OCI-LY3 (cell line): ENCODE results near the gene CHRDL2.
A peak's percentile ranks its signal among the peaks of the same experiment; 100 is the strongest.
"Not testable (repeated sequence)": the region's sequence is repeated elsewhere in the genome, so short reads cannot be mapped to it uniquely, and the experiment has no call there.

Source experiments
- H2AFZ ChIP-seq: fragments of 200-600, 300-600 bp; shearing (Covaris generic); 2 replicates; pipeline ENCODE4 v1.6.0; 2014; ENCODE audit warnings: antibody characterized with exemption, low read depth, low read length
- H3K27ac ChIP-seq: fragments of 200-600, 300-600 bp; sonication (generic); 2 replicates; pipeline ENCODE4 v1.5.1; 2014; ENCODE audit warnings: mild to moderate bottlenecking, low read length, moderate library complexity, mixed read lengths
- H3K27me3 ChIP-seq: fragments of 200-600, 300-600 bp; sonication (generic); 2 replicates; pipeline ENCODE4 v1.6.1; 2014; ENCODE audit warnings: low read depth, low read length, mixed read lengths
- H3K36me3 ChIP-seq: fragments of 200-600, 300-600 bp; sonication (generic); replicated peaks from 2 replicates; pipeline ENCODE3; 2014; ENCODE audit warnings: low read depth, low read length, mixed read lengths
- H3K4me1 ChIP-seq: fragments of 300-600, 200-600 bp; sonication (generic); 2 replicates; pipeline ENCODE4 v1.6.1; 2014; ENCODE audit warnings: low read length, mixed read lengths
- H3K4me2 ChIP-seq: fragments of 200-600, 300-600 bp; sonication (generic); 2 replicates; pipeline ENCODE4 v1.6.1; 2014; ENCODE audit warnings: low read length, mixed read lengths
- H3K4me3 ChIP-seq: fragments of 300-600, 200-600 bp; sonication (generic); 2 replicates; pipeline ENCODE4 v1.5.1; 2014; ENCODE audit warnings: antibody characterized with exemption, mild to moderate bottlenecking, low read length, moderate library complexity
- H3K79me2 ChIP-seq: fragments of 300-600, 200-600 bp; shearing (Covaris generic); 2 replicates; pipeline ENCODE4 v1.6.1; 2014; ENCODE audit warnings: mild to moderate bottlenecking, low read length, mixed read lengths
- H3K9ac ChIP-seq: fragments of 300-600, 200-600 bp; shearing (Covaris generic); 2 replicates; pipeline ENCODE4 v1.6.0; 2014; ENCODE audit warnings: mild to moderate bottlenecking, low read length, moderate library complexity
- H3K9me3 ChIP-seq: fragments of 200-600, 300-600 bp; shearing (Covaris generic); 2 replicates; pipeline ENCODE4 v1.6.1; 2014; ENCODE audit warnings: low read length, mixed read lengths; ENCODE audit not compliant: insufficient read depth
- H4K20me1 ChIP-seq: fragments of 200-600, 300-600 bp; sonication (generic); 2 replicates; pipeline ENCODE4 v1.6.1; 2016; ENCODE audit warnings: low read length, mixed read lengths; ENCODE audit not compliant: insufficient read depth
- CTCF ChIP-seq: fragments of 200-600, 300-600 bp; sonication (generic); IDR thresholded peaks from 2 replicates; pipeline ENCODE4 v1.5.1; 2014; ENCODE audit warnings: antibody characterized with exemption, low read length, low read depth
- EZH2phosphoT487 ChIP-seq: fragments of 200-600 bp; shearing (Covaris generic); IDR thresholded peaks from 2 replicates; pipeline ENCODE4 v1.6.1; 2018; ENCODE audit warnings: antibody characterized with exemption, mixed run types, low read depth

CHRDL2 gene

GRCh38 chr11:74771139-74771538 lies 39.9 kb upstream of the CHRDL2 start:
- Histone ChIP-seq H3K4me3 (no peak overlapping the region), H3K27me3 (no peaks in the 10 kb centered on the region), H3K36me3 (peaks cover 4% of the 10 kb centered on the region), H3K4me1 (peaks cover 28% of the 10 kb centered on the region), H2AFZ (no peak overlapping the region), H3K9me3 (no peaks in the 10 kb centered on the region), H3K79me2 (peaks cover 83% of the 10 kb centered on the region), H3K4me2 (no peak overlapping the region), H4K20me1 (peaks cover 76% of the 10 kb centered on the region), H3K9ac (no peak overlapping the region), H3K27ac (no peak overlapping the region)
- TF ChIP-seq EZH2phosphoT487 = no peak
- no peak for TF ChIP-seq CTCF

- Histone ChIP-seq H2AFZ (no peak overlapping the region), H3K9me3 (no peaks in the 10 kb centered on the region), H3K4me1 (peaks cover 22% of the 10 kb centered on the region), H3K9ac (no peak overlapping the region), H3K79me2 (peaks cover 76% of the 10 kb centered on the region), H3K4me3 (no peak overlapping the region), H3K27ac (no peak overlapping the region), H3K27me3 (no peaks in the 10 kb centered on the region), H3K4me2 (no peak overlapping the region), H4K20me1 (peaks cover 69% of the 10 kb centered on the region), H3K36me3 (peaks cover 3% of the 10 kb centered on the region)
- TF ChIP-seq EZH2phosphoT487 (no peak), CTCF (no peak)
Measured at GRCh38 chr11:74770456-74770855, 39.2 kb upstream of the CHRDL2 start.

DNA sequence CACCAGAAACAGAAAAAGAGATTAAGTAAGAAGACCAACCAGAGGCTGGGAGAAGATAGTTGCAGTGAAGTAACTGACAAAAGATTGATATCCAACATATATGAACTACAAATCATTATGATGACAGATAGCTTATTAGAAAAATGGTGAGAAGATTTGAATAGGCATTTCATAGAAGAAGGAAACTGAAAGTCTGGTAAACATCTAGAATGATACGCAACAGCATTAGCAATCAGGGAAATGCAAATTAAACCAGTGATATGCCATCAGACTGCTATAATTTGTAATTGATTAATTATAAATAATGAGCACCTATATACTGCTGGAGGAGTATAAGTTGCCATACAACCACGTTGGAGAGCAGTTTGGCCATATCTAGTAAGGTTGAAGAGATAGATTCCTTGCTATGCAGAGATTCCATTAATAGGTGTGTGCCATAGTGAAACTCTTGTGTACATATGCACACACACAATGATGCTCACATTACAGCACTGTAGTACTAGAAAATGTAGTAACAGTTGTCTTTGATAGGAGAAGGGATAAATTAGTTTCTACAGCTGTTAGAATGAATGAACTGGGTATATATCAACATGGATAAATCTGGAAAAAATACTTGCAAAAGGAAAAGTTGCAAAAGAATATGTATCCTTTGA lies 38.0 kb upstream of the CHRDL2 start:
- Histone ChIP-seq H3K4me2 (no peak overlapping the region), H3K27ac (no peak overlapping the region), H4K20me1 (peaks cover 66% of the 10 kb centered on the region), H3K79me2 (peaks cover 74% of the 10 kb centered on the region), H3K36me3 (peaks cover 10% of the 10 kb centered on the region), H2AFZ (no peak overlapping the region), H3K9me3 (no peaks in the 10 kb centered on the region), H3K9ac (no peak overlapping the region), H3K4me3 (no peak overlapping the region), H3K4me1 (peaks cover 20% of the 10 kb centered on the region), H3K27me3 (no peaks in the 10 kb centered on the region)
- no peak for TF ChIP-seq EZH2phosphoT487
- TF ChIP-seq CTCF = no peak

- Histone ChIP-seq H3K4me1 (peaks cover 16% of the 10 kb centered on the region), H3K4me2 (peak overlapping the region; percentile 52), H3K36me3 (peaks cover 19% of the 10 kb centered on the region), H4K20me1 (peaks cover 56% of the 10 kb centered on the region), H3K79me2 (peaks cover 74% of the 10 kb centered on the region), H3K4me3 (peak overlapping the region; percentile 40)
- H3K9me3 ChIP-seq, H3K27me3 ChIP-seq, H3K9ac ChIP-seq, H3K27ac ChIP-seq, H2AFZ ChIP-seq: not testable (repeated sequence)
Measured at GRCh38 chr11:74768172-74768651, 37.0 kb upstream of the CHRDL2 start.
